Endothelial cell of umbilical vein (primary cell): ENCODE results near the gene SYMPK. TPM values are rescaled to one million over a fixed set of nuclear protein-coding genes. Genes with fewer than 3 reads are reported as not detected.

Source experiments
- BruUV-seq: library from RNA; stranded (reverse); fragments of 400-500 nt; replicated peaks from 2 replicates; lab custom pipeline; 2021; lab: Mats Ljungman, UMichigan
- CTCF ChIA-PET: fragments of 300-600, 350-600 bp; sonication (Branson Sonifier 250); formaldehyde crosslinking; loops from one replicate; lab custom pipeline; 2021; ENCODE audit warnings: antibody characterized with exemption, inconsistent platforms; lab: Charles Lee
- POLR2A ChIA-PET: fragments of 300-600, 350-600 bp; sonication (Branson Sonifier 250); formaldehyde crosslinking; loops from one replicate; lab custom pipeline; 2021; ENCODE audit warnings: antibody characterized with exemption, inconsistent platforms; lab: Charles Lee
- DNase-seq: peaks from one replicate; pipeline ENCODE4 v3.0.0-alpha.2; 2011; ENCODE audit warnings: low read depth, low spot score
- FAIRE-seq: peaks from 2 replicates; lab custom pipeline; 2011; peaks lifted over from hg19 to GRCh38; lab: Jason Lieb, UNC
- H2AFZ ChIP-seq: 2 replicates; pipeline ENCODE4 v1.6.0; 2012; ENCODE audit warnings: low read depth, low read length, control low read depth, inconsistent platforms
- H3K27ac ChIP-seq: 2 replicates; pipeline ENCODE4 v1.5.1; 2011; ENCODE audit warnings: low read depth, mild to moderate bottlenecking, control low read depth, low read length, moderate library complexity; ENCODE audit not compliant: insufficient read depth
- H3K27me3 ChIP-seq, 2 experiments: 2 replicates each; pipeline versions ENCODE4 v1.6.0 to v1.6.1; 2011; ENCODE audit warnings: low read length in 2 of 2, mixed read lengths in 1 of 2; ENCODE audit not compliant: control insufficient read depth in 2 of 2, insufficient read depth in 2 of 2
- H3K36me3 ChIP-seq, 2 experiments: 2 replicates in 1 of 2; 3 replicates in 1 of 2; pipeline ENCODE4 v1.5.1; 2011; ENCODE audit warnings: low read length in 2 of 2, mild to moderate bottlenecking in 1 of 2, moderate library complexity in 1 of 2; ENCODE audit not compliant: control insufficient read depth in 2 of 2, insufficient read depth in 2 of 2; ENCODE audit errors: extremely low read depth in 1 of 2
- H3K4me1 ChIP-seq: 3 replicates; pipeline ENCODE4 v1.5.1; 2011; ENCODE audit warnings: mild to moderate bottlenecking, low read length; ENCODE audit not compliant: control insufficient read depth, insufficient read depth; ENCODE audit errors: extremely low read depth
- H3K4me2 ChIP-seq: 2 replicates; pipeline ENCODE4 v1.6.1; 2011; ENCODE audit warnings: low read length, control low read depth, mixed read lengths; ENCODE audit not compliant: insufficient read depth
- H3K4me3 ChIP-seq, 3 experiments: fragments of 200-600 bp in 1 of 3; sonication (generic), shearing (Covaris generic) in 1 of 3; replicated peaks in 1 of 3; 2 replicates each; pipeline ENCODE4 v1.5.1; 2011 to 2016; ENCODE audit warnings: control low read depth in 3 of 3, low read length in 3 of 3, mild to moderate bottlenecking in 2 of 3, inconsistent platforms in 1 of 3, low read depth in 1 of 3, moderate library complexity in 1 of 3; ENCODE audit not compliant: insufficient read depth in 1 of 3
- H3K79me2 ChIP-seq: 2 replicates; pipeline ENCODE4 v1.6.0; 2012; ENCODE audit warnings: low read length, inconsistent platforms; ENCODE audit not compliant: control insufficient read depth, insufficient read depth
- H3K9ac ChIP-seq: replicated peaks from 2 replicates; pipeline ENCODE3; 2011; ENCODE audit warnings: low read length, control low read depth; ENCODE audit not compliant: insufficient read depth; ENCODE audit errors: extremely low read depth
- H3K9me1 ChIP-seq: replicated peaks from 3 replicates; pipeline ENCODE4 v1.6.0; 2011; ENCODE audit warnings: mild to moderate bottlenecking, low read length; ENCODE audit not compliant: control insufficient read depth, insufficient read depth; ENCODE audit errors: extremely low read depth
- H3K9me3 ChIP-seq: replicated peaks from 2 replicates; pipeline ENCODE4 v1.5.1; 2012; ENCODE audit warnings: low read length, inconsistent platforms; ENCODE audit not compliant: control insufficient read depth, insufficient read depth
- H4K20me1 ChIP-seq: replicated peaks from 2 replicates; pipeline ENCODE3; 2011; ENCODE audit warnings: mild to moderate bottlenecking, low read length; ENCODE audit not compliant: control insufficient read depth, insufficient read depth; ENCODE audit errors: extremely low read depth
- CTCF ChIP-seq, 2 donors: IDR thresholded peaks; 1 replicate in 1 of 2; 2 replicates in 1 of 2; pipeline ENCODE4 v1.5.1; 2011; ENCODE audit warnings: low read length in 2 of 2, mild to moderate bottlenecking in 2 of 2, moderate library complexity in 2 of 2, control low read depth in 1 of 2, inconsistent platforms in 1 of 2, low read depth in 1 of 2; ENCODE audit not compliant: insufficient read depth in 1 of 2; ENCODE audit errors: extremely low read depth in 1 of 2
- EZH2 ChIP-seq: IDR thresholded peaks from 2 replicates; pipeline ENCODE4 v1.6.1; 2012; ENCODE audit warnings: borderline replicate concordance, low read depth, mild to moderate bottlenecking, moderate library complexity, low read length, inconsistent platforms; ENCODE audit not compliant: severe bottlenecking
- FOS ChIP-seq: IDR thresholded peaks from 2 replicates; pipeline ENCODE4 v1.6.1; 2011; ENCODE audit warnings: mild to moderate bottlenecking, low read length, moderate library complexity, borderline replicate concordance; ENCODE audit not compliant: insufficient read depth
- GATA2 ChIP-seq: IDR thresholded peaks from 2 replicates; pipeline ENCODE4 v1.7.0; 2011; ENCODE audit warnings: low read depth, mild to moderate bottlenecking, moderate library complexity, mixed read lengths, low read length; ENCODE audit not compliant: insufficient read length, insufficient read depth
- JUN ChIP-seq: IDR thresholded peaks from 2 replicates; pipeline ENCODE4 v1.6.1; 2011; ENCODE audit warnings: borderline replicate concordance, low read depth; ENCODE audit not compliant: insufficient read length, insufficient read depth
- MAX ChIP-seq: IDR thresholded peaks from 2 replicates; pipeline ENCODE4 v1.6.1; 2011; ENCODE audit not compliant: insufficient read depth, insufficient read length
- MYC ChIP-seq: IDR thresholded peaks from one replicate; pipeline ENCODE4 v1.6.1; 2011; ENCODE audit warnings: mild to moderate bottlenecking, low read depth, low read length
- POLR2A ChIP-seq: IDR thresholded peaks from 2 replicates; pipeline ENCODE4 v1.6.1; 2012; ENCODE audit warnings: low read depth, mild to moderate bottlenecking, control low read depth, low read length
- POLR2AphosphoS5 ChIP-seq: IDR thresholded peaks from 2 replicates; pipeline ENCODE4 v1.6.1; 2012; ENCODE audit warnings: low read depth, mild to moderate bottlenecking, control low read depth, low read length, moderate library complexity; ENCODE audit not compliant: insufficient read depth
- dilution Hi-C: fragments of 300-500 bp; cut with MboI; formaldehyde crosslinking; loops from one replicate; pipeline ENCODE4 v1.15.0; 2019; ENCODE audit warnings: low sequenced_read_pairs; ENCODE audit not compliant: extremely low pct_ligation_motif_present
- intact Hi-C: fragments of 100-400 bp; cut with micrococcal nuclease; formaldehyde crosslinking; loops from one replicate; pipeline ENCODE4 v1.10.0; 2022
- polyA plus RNA-seq, 4 experiments: library from polyadenylated mRNA; depleted of rRNA in 3 of 4; stranded (reverse) in 3 of 4; unstranded in 1 of 4; fragments of >200 nt; gene quantifications; 2 replicates each; pipeline versions ENCODE4 v1.2.1 to v1.2.3, GENCODE V29; 2011 to 2012; ENCODE audit warnings: missing spikeins in 1 of 4
- total RNA-seq: library from RNA; stranded (reverse); gene quantifications from 2 replicates; pipeline ENCODE4 v1.2.3, GENCODE V29; 2021

Gene SYMPK
- total and polyA plus RNA-seq, 2 donors (not counting 3 experiments of a cell fraction or from before 2014, with no cell fraction given) = 89.8 to 95.7 TPM

GRCh38 chr19:45827459-45828093, 35.4 kb downstream of the SYMPK start:
- Histone ChIP-seq H3K27ac (no peak overlapping the region), H3K36me3 (peaks cover 14 to 72% of the 10 kb centered on the region in 2 experiments), H4K20me1 (no peaks in the 10 kb centered on the region), H2AFZ (no peak overlapping the region), H3K9me3 (no peaks in the 10 kb centered on the region), H3K9me1 (no peaks in the 10 kb centered on the region), H3K4me1 (no peaks in the 10 kb centered on the region), H3K4me3 (no peak overlapping the region), H3K27me3 (no peaks in the 10 kb centered on the region), H3K4me2 (no peak overlapping the region), H3K9ac (no peak overlapping the region), H3K79me2 (no peaks in the 10 kb centered on the region)
- BruUV-seq = no TSS peak
- dilution Hi-C loops (no loop called here), intact Hi-C loops (no loop called here)
- ChIA-PET POLR2A (interaction anchor here (0.6 kb wide), 1 partner anchor 17 kb away, joined by 3 read pairs; no protein-coding TSS in a partner anchor), CTCF (interaction anchor here (4.1 kb wide), 1 partner anchor 10 kb away, joined by 35 read pairs; no protein-coding TSS in a partner anchor)
- TF ChIP-seq MYC (no peak), MAX (no peak), JUN (no peak), GATA2 (no peak), CTCF (IDR thresholded peaks at IDR 0.05; ENCODE audit: extremely low read depth in 1 of 2, insufficient read depth in 1 of 2, low read depth in 1 of 2, low read length in 2 of 2) (no peak), POLR2AphosphoS5 (no peak), EZH2 (no peak), POLR2A (no peak), FOS (no peak)
- no peak for FAIRE-seq
- no peak for DNase-seq
